ENCODE measurements around the gene PKNOX1.
"Not testable (repeated sequence)": the region's sequence is repeated elsewhere in the genome, so short reads cannot be mapped to it uniquely, and the experiment has no call there.

- TF ChIP-seq CTCF (conservative IDR thresholded peaks at IDR 0.05); ZFX (IDR thresholded peaks at IDR 0.05): not testable (repeated sequence)
These were observed 93.7 kb downstream of the PKNOX1 start for GRCh38 chr21:43068065-43068464.
